ENCODE results near the gene LOXHD1. TPM values are rescaled to one million over a fixed set of nuclear protein-coding genes. Genes with fewer than 3 reads are reported as not detected.

Gene LOXHD1
- total RNA-seq, 1 experiment from 2014 or later = not detected

GRCh38 chr18:46630991-46631390, 26.0 kb downstream of the LOXHD1 start:
- POLR2A ChIA-PET = no interaction called here
- intact Hi-C loops (cut with micrococcal nuclease; ENCODE audit: unreplicated experiment) = no loop called here

GRCh38 chr18:46630160-46630559, 26.9 kb downstream of the LOXHD1 start:
- no peaks in the 10 kb centered on the region for H3K9me3 ChIP-seq (ENCODE audit: control insufficient read depth, insufficient read depth, low read depth, low read length)
- TF ChIP-seq TCF7L2 (IDR thresholded peaks at IDR 0.05; ENCODE audit: low read depth, low read length) (no peak), SIN3A (IDR thresholded peaks at IDR 0.05; ENCODE audit: borderline replicate concordance, insufficient read depth, low read depth, low read length) (no peak), REST (IDR thresholded peaks at IDR 0.05; ENCODE audit: insufficient read depth in 1 of 2, low read depth in 2 of 2, low read length in 1 of 2) (no peak), POLR2AphosphoS5 (IDR thresholded peaks at IDR 0.05; ENCODE audit: low read depth, low read length) (no peak), CTCF (IDR thresholded peaks at IDR 0.05) (no peak)
- in situ Hi-C loops (cut with HindIII; ENCODE audit: low pct_unique_long_range_greater_than_20kb, low sequenced_read_pairs) (no loop called here), intact Hi-C loops (cut with micrococcal nuclease; ENCODE audit: unreplicated experiment) (no loop called here)
- H3K27ac ChIP-seq (ENCODE audit: low read length) = no peak overlapping the region
- ChIA-PET CTCF (no interaction called here), POLR2A (no interaction called here)
- BruUV-seq (replicated peaks) = no TSS peak
- H3K4me1 ChIP-seq (ENCODE audit: control insufficient read depth, insufficient read depth, low read length) = no peaks in the 10 kb centered on the region
- ATAC-seq (no peak), DNase-seq (ENCODE audit: low read depth, low spot score) (no peak)
- H3K27me3 ChIP-seq (ENCODE audit: control insufficient read depth, insufficient read depth, low read length) = no peaks in the 10 kb centered on the region
- no peaks in the 10 kb centered on the region for H3K36me3 ChIP-seq (ENCODE audit: control insufficient read depth, insufficient read depth, low read length)
- H3K4me3 ChIP-seq (ENCODE audit: low read depth in 2 of 2, low read length in 2 of 2) = no peak overlapping the region

More at GRCh38 chr18:46630991-46631390, 26.0 kb downstream of the LOXHD1 start:
- no peak overlapping the region for H3K27ac ChIP-seq (ENCODE audit: low read length)
- CTCF ChIA-PET = no interaction called here
- no peak overlapping the region for H3K4me3 ChIP-seq (ENCODE audit: low read depth in 2 of 2, low read length in 2 of 2)
- no TSS peak for BruUV-seq (replicated peaks)
- no peaks in the 10 kb centered on the region for H3K4me1 ChIP-seq (ENCODE audit: control insufficient read depth, insufficient read depth, low read length)
- in situ Hi-C loops (cut with HindIII; ENCODE audit: low pct_unique_long_range_greater_than_20kb, low sequenced_read_pairs) = no loop called here
- ATAC-seq (no peak), DNase-seq (ENCODE audit: low read depth, low spot score) (no peak)
- TF ChIP-seq SIN3A (IDR thresholded peaks at IDR 0.05; ENCODE audit: borderline replicate concordance, insufficient read depth, low read depth, low read length) (no peak), POLR2AphosphoS5 (IDR thresholded peaks at IDR 0.05; ENCODE audit: low read depth, low read length) (no peak), CTCF (IDR thresholded peaks at IDR 0.05) (no peak), REST (IDR thresholded peaks at IDR 0.05; ENCODE audit: insufficient read depth in 1 of 2, low read depth in 2 of 2, low read length in 1 of 2) (no peak), TCF7L2 (IDR thresholded peaks at IDR 0.05; ENCODE audit: low read depth, low read length) (no peak)
- H3K36me3 ChIP-seq (ENCODE audit: control insufficient read depth, insufficient read depth, low read length) = no peaks in the 10 kb centered on the region
- no peaks in the 10 kb centered on the region for H3K27me3 ChIP-seq (ENCODE audit: control insufficient read depth, insufficient read depth, low read length)
- no peaks in the 10 kb centered on the region for H3K9me3 ChIP-seq (ENCODE audit: control insufficient read depth, insufficient read depth, low read depth, low read length)

All from Panc1 (cell line).